OCI-M2 (cell line): ENCODE data around the gene ADGRG6.
"Not testable (repeated sequence)": the region's sequence is repeated elsewhere in the genome, so short reads cannot be mapped to it uniquely, and the experiment has no call there.

Source experiments
- DNase-seq: peaks from one replicate; lab custom pipeline; 2025; ENCODE audit not compliant: unreplicated experiment; lab: John Stamatoyannopoulos, UW

ADGRG6 gene

DNA sequence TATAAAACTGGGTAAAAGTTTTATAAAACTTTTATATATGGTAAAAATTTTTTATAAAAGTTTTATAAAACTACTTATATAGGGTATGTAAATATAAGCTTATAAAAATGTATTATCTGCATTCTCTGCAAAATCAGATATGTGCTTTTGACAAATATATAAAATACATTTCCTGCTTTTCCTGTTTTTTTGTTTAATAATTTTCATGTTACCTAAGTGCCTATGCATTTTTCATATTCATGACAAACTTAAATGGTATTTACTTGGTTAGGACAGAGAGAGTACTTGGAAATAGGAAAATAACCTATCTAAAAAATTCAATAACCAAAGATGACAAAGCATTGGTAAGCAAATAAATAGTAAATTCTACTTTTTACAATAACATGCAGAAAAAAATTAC, 41.2 kb downstream of the ADGRG6 start:
- DNase-seq, result no peak

DNA sequence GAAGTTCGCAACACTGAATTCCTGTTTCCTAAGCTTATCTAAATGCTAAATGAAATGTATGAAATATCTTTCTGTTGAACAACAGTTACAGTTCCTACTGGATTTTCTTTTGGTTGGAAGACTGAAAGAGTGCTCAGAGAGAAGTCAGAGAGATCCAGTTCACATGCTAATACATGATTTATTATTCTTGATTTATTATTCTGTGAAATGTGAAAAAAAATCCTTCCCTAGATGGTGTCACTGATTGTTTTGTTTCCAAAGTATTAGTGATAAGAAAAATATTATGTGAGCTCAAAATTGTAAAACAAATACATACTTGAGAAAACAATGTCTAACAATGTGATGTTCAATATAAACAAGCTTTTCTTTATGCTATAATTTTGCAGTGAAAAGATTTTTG, 42.1 kb downstream of the ADGRG6 start:
- DNase-seq, result no peak

DNA sequence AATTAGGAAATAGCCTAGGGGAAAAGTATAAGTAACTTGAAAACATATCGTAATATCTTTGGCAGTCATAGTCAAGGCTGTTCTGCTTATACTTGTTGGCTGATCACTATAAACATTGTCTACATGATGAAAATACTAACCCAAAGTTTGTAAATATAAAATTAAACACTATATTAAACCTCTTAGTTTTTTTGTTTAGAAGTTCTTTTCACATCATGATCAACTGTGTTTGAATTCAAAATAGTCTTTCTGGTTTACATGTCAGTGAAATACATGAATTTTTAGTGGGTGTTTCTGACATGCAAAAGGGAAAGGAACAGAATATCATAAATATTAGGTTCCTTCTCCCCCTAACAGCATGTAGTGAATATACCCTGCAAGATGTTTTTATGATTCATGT, 43.5 kb downstream of the ADGRG6 start:
- no peak for DNase-seq

DNA sequence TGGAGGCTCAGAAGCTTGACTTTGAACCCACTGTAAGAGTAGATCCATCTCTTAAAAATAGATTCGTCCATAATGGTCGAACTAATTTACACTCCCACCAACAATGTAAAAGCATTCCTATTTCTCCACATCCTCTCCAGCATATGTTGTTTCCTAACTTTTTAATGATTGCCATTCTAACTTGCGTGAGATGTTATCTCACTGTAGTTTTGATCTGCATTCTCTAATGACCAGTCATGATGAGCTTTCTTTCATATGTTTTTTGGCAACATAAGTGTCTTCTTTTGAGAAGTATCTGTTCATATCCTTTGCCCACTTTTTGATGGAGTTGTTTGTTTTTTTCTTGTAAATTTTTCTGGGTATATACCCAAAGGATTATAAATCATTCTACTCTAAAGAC, 44.4 kb downstream of the ADGRG6 start:
- DNase-seq, result not testable (repeated sequence)

DNA sequence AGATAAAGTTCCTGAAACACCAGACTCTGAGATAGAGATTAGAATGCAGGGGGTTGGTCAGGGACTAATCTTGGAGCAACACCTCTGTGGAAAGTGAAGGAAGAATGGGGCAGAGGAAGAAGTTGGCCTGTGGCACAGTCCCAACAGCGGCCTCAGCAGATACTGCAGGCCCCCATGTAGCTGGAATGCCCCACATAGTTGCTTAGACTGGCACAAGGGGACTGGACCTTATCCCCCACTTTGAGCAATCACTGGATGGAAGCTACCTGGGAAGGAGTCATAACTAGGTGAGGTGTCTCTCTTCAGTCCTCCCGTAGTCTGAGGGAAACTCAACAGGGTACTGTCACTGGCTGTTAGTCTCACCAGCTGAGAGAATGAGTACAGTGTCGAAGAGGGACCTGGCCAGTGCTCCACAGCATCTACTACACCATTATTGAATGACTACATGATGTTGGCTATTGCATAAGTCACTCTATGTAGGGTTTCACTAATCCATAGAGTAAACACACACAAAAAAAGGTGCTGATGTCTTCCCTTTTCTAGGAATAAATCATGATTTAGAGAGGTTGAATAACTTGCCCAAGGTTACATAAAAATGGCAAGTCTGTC, 47.5 kb downstream of the ADGRG6 start:
- DNase-seq, result no peak

DNA sequence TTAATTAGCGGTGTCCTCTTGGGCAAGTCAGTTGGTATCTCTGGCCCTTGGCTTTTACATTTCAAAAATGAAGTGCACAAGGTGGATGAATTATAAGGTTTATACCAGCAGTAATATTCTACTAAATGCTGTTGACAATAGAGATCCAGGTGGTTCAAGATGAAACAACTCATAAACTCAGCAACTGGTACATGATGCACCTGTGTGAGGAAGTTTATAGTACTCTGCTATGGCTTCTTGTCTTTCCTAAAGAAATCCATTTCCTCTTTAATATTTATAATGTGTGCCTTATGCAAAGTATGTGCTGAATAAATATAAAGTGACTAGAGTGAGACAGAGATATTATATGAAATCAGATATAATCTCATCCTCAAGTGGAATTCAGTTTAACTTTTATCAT, 48.5 kb downstream of the ADGRG6 start:
- no peak for DNase-seq

DNA sequence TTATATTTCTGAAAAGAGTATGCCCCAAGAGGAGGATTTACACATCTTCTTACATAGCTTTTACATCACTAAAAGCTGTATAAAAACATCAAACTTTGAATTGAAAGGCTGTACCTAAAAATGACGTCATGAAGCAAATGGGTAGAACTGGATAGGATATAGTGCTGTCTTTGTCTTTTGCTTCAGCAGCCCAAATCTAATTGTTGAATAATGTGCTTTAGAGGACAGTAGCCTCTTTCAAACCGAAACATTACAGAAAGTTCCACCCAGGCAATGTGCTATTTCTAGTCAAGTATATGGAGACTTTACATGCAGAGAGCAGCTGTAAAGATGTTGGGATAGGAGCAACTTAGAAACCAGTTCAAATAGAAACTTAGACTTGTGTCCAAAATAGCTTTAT, 51.9 kb downstream of the ADGRG6 start:
- DNase-seq, result no peak

DNA sequence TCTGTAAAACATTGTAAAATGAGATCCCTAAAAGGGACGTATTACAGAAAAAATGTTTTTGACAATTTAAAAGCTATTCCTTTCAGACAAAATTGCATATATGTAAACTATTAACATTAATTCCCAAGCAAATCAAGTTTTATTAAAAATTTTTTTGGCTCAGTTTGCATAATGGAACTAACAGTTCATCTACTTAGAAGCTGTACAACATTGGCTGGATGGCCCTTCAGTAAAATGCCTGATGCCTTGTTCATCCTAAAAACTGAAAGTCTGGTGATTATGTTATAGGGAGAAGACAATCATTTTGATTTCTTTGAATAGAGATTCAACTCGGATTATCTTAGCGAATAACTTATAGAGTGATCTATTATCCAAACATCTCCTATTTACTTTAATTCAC, 52.8 kb downstream of the ADGRG6 start:
- DNase-seq, result no peak

DNA sequence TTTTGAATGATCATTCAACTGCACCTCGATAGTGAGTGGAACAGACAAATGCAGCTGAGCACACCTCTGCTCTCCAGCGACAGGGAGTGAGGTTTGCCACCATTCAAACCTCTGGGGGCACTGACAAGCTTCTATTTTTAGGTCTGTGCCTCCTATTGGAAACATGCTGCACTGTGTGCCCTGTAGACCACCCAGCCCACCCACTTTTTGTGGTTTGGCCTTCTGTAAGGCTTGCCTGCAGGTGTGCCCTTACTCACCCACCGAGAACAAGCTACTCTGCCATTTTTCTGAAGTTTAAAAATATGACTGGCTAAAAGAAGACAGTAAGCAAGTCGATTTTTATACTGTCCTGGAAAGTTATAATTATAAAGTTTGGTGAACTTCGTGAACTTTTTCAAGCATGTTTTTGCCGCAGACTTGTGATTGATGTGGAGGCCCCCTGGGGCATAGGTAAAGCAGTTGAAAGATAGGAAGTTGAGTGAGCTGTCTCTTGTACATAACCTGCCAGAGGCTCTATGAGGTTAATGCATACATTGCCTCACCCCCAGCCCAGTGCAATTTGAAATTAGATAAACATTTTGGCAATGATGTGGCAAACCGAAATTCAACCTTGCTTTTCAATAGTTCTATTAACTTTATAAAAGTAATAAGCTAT, 53.8 kb downstream of the ADGRG6 start:
- no peak for DNase-seq

DNA sequence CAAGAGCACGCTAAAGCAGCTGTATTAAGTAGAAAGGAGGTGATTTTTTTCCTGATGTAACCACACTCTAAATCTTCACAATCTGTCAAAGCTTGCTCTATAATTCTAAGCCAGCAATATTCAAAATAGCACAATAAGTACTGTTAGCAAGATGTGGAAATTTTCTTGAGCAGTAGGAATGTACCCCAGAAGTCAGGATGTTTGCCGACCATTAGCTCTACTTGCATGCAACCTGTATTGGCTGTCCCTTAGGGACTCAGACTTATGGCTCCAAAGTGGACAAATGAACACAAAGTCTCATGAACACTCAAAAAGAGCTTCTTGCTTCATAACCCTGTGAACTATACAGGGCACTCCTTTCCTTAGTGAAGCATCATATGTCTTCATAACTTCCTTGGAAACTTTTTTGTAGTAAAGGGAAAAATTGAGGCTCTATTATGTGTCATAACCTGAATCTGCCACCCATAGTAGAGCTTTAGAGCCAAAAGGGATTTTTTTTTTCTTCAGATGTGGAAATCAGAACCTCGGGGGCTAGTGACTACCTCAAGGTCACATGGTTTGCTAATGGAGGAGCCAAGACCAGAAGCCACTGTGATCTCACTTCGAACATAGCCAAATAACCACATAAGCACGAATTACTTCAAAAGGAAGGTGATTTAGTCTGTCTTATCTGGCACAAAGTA, 54.5 kb downstream of the ADGRG6 start:
- no peak for DNase-seq

DNA sequence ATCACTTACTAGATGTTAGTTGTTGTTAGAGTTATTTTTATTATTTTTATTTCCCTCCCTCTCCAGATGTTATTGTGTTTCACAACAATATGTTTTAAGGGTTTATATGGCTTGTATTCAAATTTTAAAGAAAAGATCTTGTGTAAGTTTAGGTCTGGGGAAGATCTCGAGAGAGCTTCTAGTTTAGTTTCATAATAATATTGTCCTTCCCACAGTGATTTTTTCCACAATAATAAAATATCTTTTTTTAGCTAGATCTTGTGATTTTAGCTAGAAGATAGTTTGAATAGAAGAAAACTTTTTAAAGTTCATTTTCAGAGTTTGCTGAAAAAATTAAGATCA, 55.0 kb downstream of the ADGRG6 start:
- no peak for DNase-seq

DNA sequence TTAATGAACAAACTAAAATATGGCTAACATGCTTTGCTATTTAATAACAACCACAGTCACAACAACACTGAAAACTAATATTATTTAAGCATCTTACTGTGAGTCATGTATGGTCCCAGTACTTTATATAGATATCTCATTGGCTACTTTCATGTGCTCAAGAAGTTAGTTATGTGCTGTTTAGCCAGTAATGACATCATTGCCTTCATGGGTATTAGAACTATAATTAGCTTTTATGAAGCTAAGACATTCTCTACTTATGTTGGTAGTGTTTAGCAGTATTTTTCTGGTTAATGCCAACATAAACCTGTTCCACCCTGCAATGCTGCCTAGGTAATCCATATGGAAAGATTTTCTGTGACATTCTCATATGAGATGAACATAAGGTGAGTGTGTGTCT, 56.1 kb downstream of the ADGRG6 start:
- DNase-seq, result no peak

DNA sequence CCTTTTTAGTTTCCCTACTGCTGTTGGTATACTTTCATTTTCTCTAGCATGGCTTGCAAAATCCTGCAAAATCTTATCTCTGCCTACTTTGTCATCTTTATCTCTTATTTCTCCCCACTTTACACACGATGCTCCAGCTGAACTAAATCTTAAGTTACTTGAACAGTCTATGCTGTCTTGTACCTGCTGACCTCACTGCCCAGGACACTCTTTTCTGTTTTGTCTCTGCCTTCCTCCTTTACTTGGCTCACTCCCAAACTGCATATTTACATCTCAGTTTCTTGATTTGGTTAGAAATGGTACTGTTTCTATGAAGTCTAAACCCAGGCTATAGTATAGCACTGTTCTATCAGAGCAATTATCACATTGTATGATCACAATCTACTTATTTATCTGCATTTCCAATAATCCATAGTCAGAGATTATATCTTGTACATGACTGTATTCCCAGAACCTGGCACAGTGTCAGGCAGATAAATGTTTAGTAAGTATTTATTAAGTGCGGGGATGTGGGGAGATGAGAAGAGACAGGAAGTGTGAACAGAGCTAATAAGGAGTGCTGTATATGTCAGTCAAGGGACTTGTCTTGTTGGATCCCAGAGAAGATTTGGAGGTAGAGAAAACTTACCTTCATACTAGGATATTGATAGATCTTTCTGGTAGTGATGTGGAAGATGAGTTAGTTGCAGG, 57.6 kb downstream of the ADGRG6 start:
- DNase-seq, result no peak

DNA sequence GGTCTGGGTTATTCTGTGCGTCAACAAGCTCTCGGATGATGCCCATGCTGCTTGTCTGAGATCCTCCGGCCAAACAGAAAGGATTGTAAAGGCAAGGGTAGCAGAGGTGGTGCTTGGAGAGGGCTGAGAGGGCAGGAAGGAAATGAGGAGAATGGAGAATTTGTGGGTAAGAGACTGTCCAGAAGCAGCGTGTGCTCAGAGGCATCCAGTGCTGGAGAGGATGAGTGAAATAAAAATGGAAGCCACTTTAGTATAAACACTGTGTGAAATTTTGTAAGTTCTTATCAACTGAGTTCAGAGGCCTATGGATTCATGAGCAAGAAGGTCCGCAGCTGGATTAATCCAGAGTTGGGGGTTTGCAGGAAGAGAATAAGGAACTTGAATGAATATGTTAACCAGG, 59.5 kb downstream of the ADGRG6 start:
- DNase-seq, result no peak

DNA sequence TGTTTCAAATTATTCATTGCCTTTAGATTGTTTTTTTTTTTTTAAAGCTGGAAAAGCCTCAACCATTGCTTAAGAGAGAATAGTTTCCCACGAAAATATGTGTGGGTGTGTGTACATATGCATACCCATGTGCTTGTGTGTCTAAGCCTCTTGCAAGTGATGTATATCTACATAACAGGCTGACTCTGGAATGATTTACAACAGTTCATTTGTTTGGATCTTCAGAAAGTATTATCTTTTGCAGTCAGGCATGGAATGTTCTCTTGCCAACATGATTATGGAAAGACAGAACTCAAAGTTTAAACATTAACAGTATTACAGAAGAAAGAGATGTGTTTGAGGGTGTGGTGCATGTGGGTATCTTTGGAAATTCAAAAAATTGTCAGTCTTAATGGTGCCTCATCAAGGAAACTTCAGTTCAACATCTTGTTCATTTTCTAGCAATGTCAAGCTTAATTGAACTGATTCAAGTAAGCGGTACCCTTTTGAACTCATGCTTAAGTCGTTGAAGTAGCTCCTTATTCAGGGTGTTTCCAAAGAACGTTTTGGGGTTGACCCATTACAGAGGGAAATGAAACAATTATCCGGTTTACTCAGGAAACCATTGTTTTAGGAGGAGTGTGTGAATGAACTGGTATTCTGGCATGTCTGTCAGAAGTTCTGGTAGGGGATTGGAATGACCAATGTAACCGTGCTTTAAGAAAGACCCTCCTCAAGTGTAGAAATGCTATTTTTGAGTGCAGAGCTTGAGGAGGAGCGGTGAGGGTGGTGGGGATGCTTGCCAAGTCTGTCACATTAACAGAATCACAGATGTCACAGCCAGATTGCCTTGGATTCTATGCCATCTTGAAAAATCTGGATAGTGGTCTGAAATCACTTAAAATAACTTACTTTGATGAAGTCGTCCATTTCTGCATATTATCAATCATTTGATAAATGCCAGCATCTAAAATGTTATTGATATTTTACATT, 60.3 kb downstream of the ADGRG6 start:
- no peak for DNase-seq

DNA sequence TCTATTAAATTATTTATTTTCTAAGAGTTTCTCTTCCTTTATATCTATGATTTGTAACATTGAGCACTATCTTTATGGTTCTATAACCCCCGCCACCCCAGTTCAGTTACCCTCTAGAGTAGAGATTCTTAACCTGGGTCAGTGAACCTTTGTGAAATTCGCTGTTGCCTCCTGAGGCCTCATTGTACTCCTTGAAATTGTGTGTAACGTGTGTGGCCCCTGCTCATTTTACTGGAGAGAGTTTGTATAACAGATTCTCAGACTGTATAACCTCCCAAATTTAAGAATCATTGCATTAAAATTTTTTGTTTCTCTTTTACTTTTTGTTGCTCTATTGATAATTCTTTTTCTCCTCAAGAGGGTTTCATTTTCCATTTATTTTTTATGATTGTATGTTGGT, 65.3 kb downstream of the ADGRG6 start:
- no peak for DNase-seq

DNA sequence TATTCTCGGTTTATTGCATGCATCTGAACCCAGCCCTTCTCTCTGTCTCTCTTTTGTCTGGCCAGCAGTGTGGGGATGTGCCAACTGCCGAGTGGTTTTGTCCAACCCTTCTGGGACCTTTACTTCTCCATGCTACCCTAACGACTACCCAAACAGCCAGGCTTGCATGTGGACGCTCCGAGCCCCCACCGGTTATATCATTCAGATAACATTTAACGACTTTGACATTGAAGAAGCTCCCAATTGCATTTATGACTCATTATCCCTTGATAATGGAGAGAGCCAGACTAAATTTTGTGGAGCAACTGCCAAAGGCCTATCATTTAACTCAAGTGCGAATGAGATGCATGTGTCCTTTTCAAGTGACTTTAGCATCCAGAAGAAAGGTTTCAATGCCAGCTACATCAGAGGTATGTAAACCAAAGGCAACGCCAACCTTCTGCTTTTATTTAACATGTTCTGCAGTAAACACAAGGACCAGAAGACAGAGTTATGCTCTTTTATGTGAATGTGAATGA, 65.8 kb downstream of the ADGRG6 start:
- no peak for DNase-seq

DNA sequence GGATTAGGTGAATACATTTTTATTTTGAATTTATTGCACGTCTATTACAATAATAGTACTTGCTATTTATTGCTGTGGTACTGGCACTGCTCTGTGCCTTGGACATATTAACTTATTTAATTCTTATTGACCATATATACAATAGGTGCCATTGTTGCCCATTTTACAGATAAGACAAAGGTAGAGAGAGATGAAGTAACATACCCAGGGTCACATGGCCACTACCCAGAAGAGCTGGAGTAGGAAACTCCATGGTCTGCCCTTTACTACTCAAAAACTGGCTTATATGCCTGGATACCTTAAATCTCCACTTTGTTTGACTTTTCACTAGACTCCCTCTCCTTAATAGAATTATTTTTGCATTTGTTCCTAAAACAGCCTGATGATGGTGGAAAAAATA, 67.5 kb downstream of the ADGRG6 start:
- DNase-seq, result no peak

DNA sequence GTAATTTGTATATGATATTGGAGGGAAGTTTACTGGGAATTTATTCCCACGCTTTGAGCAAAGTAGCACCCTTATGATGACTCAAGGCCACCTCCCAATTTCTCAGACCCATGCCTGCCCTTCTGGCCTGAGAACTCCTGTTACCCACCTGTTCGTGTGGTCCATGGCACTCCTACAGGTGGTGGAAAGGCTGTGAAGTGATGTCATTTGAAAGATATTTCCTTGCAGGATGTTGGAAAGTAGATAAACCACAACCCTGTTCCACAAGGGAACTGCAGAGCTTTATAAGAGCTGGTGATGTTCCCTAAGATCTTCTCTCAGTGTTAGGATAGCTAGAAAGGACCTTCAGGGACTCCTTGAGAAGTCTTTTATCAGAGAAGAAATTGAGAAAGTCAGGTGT, 70.5 kb downstream of the ADGRG6 start:
- no peak for DNase-seq

DNA sequence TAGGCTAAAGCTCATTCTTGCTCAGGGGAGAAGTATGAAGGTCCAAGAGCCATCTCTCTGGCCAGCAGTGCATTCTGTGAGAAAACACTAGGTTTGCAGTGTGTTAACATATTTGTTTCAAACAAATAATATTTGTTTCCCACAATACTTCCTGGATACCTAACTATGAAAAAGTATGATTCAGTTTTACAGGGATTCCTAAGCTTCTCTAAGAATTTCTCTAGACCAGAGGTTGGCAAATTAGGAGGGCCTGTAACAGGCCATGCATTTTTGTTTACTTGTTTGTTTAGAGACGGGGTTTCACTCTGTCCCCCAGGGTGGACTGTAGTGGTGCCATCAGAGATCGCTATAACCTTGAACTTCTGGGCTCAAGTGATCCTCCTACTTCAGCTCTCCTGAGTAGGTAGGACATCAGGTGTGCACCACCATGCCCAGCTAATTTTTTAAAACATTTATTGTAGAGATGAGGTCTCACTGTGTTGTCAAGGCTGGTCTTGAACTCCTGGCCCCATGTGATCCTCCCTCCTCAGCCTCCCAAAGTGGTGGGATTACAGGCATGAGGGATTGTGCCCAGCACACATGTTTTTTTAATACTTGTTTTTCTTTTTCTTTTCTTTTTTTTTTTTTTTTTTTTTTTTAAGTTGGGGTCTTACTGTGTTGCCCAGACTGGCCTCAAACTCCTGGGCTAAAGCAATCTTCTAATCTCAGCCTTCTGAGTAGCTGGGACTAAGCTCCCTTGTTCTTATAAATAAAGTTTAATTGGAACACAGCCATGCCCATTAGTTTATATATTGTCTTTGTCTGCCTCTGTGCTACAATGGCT, 71.7 kb downstream of the ADGRG6 start:
- no peak for DNase-seq
